Stimulated activated CD4-positive, alpha-beta T cell treated with anti-CD3 and anti-CD28 coated beads, Interleukin-12 subunit alpha, Interleukin-12 subunit beta, amount 100 ng/mL, for 4 hours (primary cell): Measurements from ENCODE around the gene HS2ST1.
"Not testable (repeated sequence)": the region's sequence is repeated elsewhere in the genome, so short reads cannot be mapped to it uniquely, and the experiment has no call there.

Source experiments
- DNase-seq: peaks from one replicate; pipeline ENCODE4 v3.0.0-alpha.2; 2020

The HS2ST1 gene

GRCh38 chr1:86914601-86914997 is at the start of gene HS2ST1:
HS2ST1 (plus strand) TSS chr1:86914635.
- no peak for DNase-seq

GRCh38 chr1:86865973-86866637 is 48.3 kb upstream of the HS2ST1 start:
- DNase-seq = no peak

GRCh38 chr1:86866665-86867064 is 47.8 kb upstream of the HS2ST1 start:
- no peak for DNase-seq

- DNase-seq = not testable (repeated sequence)
These were observed 47.2 kb upstream of the HS2ST1 start for GRCh38 chr1:86867278-86867677.

- DNase-seq = no peak
These were observed 46.0 kb upstream of the HS2ST1 start for GRCh38 chr1:86868477-86868876.

- DNase-seq = no peak
These were observed 43.4 kb upstream of the HS2ST1 start for GRCh38 chr1:86871001-86871400.

- no peak for DNase-seq
These were observed 42.3 kb upstream of the HS2ST1 start for GRCh38 chr1:86872086-86872485.

- no peak for DNase-seq
These were observed 38.7 kb upstream of the HS2ST1 start for GRCh38 chr1:86875722-86876121.

- no peak for DNase-seq
These were observed 26.8 kb upstream of the HS2ST1 start for GRCh38 chr1:86887479-86888162.

GRCh38 chr1:86888327-86888726 is 26.1 kb upstream of the HS2ST1 start:
- no peak for DNase-seq

GRCh38 chr1:86899401-86899800 is 15.0 kb upstream of the HS2ST1 start:
- DNase-seq = not testable (repeated sequence)

- no peak for DNase-seq
These were observed 8.6 kb upstream of the HS2ST1 start for GRCh38 chr1:86905875-86906274.

- DNase-seq = no peak
These were observed 8.0 kb upstream of the HS2ST1 start for GRCh38 chr1:86906419-86906818.

- no peak for DNase-seq
These were observed 2.0 kb upstream of the HS2ST1 start for GRCh38 chr1:86912281-86912900.

- DNase-seq = peak; percentile 19
These were observed 988 bp upstream of the HS2ST1 start for GRCh38 chr1:86913399-86913895.

- peak; percentile 99 for DNase-seq
These were observed 387 bp upstream of the HS2ST1 start, which contains the start of gene SELENOF for GRCh38 chr1:86913896-86914600. SELENOF (minus strand) TSS chr1:86914126; CDS start chr1:86914111, 15 bp downstream.

GRCh38 chr1:86914998-86915736 is 732 bp downstream of the HS2ST1 start:
- DNase-seq = peak; percentile 40

- no peak for DNase-seq
These were observed 1.4 kb downstream of the HS2ST1 start for GRCh38 chr1:86915737-86916235.

- DNase-seq = no peak
These were observed 2.3 kb downstream of the HS2ST1 start for GRCh38 chr1:86916752-86917151.

- no peak for DNase-seq
These were observed 8.0 kb downstream of the HS2ST1 start for GRCh38 chr1:86922445-86922844.

GRCh38 chr1:86924324-86924960 is 10.0 kb downstream of the HS2ST1 start:
- no peak for DNase-seq

- no peak for DNase-seq
These were observed 11.3 kb downstream of the HS2ST1 start for GRCh38 chr1:86925742-86926141.
